H1 (cell line): ENCODE measurements around the gene IL36RN.

Experiments
- ASH2L ChIP-seq: fragments of 200-600, 300-600 bp; sonication (generic); IDR thresholded peaks from one replicate; pipeline ENCODE4 v1.7.1; 2017; ENCODE audit warnings: low read length
- BACH1 ChIP-seq: IDR thresholded peaks from 2 replicates; pipeline ENCODE4 v1.6.1; 2012; ENCODE audit warnings: low read length, improper control_type of control experiment
- CHD2 ChIP-seq: IDR thresholded peaks from 2 replicates; pipeline ENCODE4 v1.6.1; 2012; ENCODE audit warnings: low read length, improper control_type of control experiment
- EP300 ChIP-seq, 2 experiments: IDR thresholded peaks; 1 replicate in 1 of 2; 2 replicates in 1 of 2; pipeline ENCODE4 v1.6.1; 2011 to 2012; ENCODE audit warnings: low read depth in 2 of 2, low read length in 2 of 2, mild to moderate bottlenecking in 2 of 2, borderline replicate concordance in 1 of 2, inconsistent platforms in 1 of 2, moderate library complexity in 1 of 2
- HDAC2 ChIP-seq, 2 experiments: fragments of 300-600 bp in 1 of 2; sonication (generic) in 1 of 2; IDR thresholded peaks; 2 replicates each; pipeline ENCODE4 v1.6.1; 2011 to 2012; ENCODE audit warnings: low read depth in 2 of 2, low read length in 2 of 2, mild to moderate bottlenecking in 2 of 2, moderate library complexity in 2 of 2, borderline replicate concordance in 1 of 2, inconsistent platforms in 1 of 2
- KDM5A ChIP-seq: fragments of 200-600 bp; IDR thresholded peaks from 2 replicates; pipeline ENCODE4 v1.7.1; 2012; ENCODE audit warnings: mild to moderate bottlenecking, low read length, inconsistent platforms, mixed read lengths
- MAFK ChIP-seq: IDR thresholded peaks from 2 replicates; pipeline ENCODE4 v1.6.1; 2012; ENCODE audit warnings: low read depth, mild to moderate bottlenecking, improper control_type of control experiment, low read length
- POLR2A ChIP-seq, 2 experiments: IDR thresholded peaks; 1 replicate in 1 of 2; 2 replicates in 1 of 2; pipeline ENCODE4 v1.6.1; 2011; ENCODE audit warnings: low read depth in 2 of 2, low read length in 2 of 2, mild to moderate bottlenecking in 2 of 2; ENCODE audit errors: control extremely low read depth in 1 of 2
- POLR2AphosphoS5 ChIP-seq: IDR thresholded peaks from 2 replicates; pipeline ENCODE4 v1.6.1; 2011; ENCODE audit warnings: low read depth, low read length
- SIX5 ChIP-seq: IDR thresholded peaks from 2 replicates; pipeline ENCODE4 v1.6.1; 2011; ENCODE audit warnings: mild to moderate bottlenecking, low read depth, low read length
- SUZ12 ChIP-seq: fragments of 200-600 bp; sonication (generic); IDR thresholded peaks from 2 replicates; pipeline ENCODE4 v1.6.1; 2012; ENCODE audit warnings: mild to moderate bottlenecking, inconsistent platforms, low read length, moderate library complexity, mixed read lengths
- USF2 ChIP-seq: IDR thresholded peaks from 2 replicates; pipeline ENCODE4 v1.6.1; 2011; ENCODE audit warnings: low read length, improper control_type of control experiment
- TF ChIP-seq, protein P1 (sequence below), 3 experiments: IDR thresholded peaks; 1 replicate in 2 of 3; 2 replicates in 1 of 3; pipeline versions ENCODE4 v1.5.1 to v1.6.1; 2011; ENCODE audit warnings: low read length in 3 of 3, mild to moderate bottlenecking in 3 of 3, inconsistent platforms in 2 of 3, low read depth in 1 of 3, moderate library complexity in 1 of 3; ENCODE audit not compliant: insufficient read depth in 1 of 3; ENCODE audit errors: control extremely low read depth in 1 of 3

- TF ChIP-seq, protein P1, sequence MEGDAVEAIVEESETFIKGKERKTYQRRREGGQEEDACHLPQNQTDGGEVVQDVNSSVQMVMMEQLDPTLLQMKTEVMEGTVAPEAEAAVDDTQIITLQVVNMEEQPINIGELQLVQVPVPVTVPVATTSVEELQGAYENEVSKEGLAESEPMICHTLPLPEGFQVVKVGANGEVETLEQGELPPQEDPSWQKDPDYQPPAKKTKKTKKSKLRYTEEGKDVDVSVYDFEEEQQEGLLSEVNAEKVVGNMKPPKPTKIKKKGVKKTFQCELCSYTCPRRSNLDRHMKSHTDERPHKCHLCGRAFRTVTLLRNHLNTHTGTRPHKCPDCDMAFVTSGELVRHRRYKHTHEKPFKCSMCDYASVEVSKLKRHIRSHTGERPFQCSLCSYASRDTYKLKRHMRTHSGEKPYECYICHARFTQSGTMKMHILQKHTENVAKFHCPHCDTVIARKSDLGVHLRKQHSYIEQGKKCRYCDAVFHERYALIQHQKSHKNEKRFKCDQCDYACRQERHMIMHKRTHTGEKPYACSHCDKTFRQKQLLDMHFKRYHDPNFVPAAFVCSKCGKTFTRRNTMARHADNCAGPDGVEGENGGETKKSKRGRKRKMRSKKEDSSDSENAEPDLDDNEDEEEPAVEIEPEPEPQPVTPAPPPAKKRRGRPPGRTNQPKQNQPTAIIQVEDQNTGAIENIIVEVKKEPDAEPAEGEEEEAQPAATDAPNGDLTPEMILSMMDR (IDR thresholded peaks at IDR 0.05; ENCODE audit: control extremely low read depth in 1 of 3, insufficient read depth in 1 of 3, low read depth in 1 of 3, low read length in 3 of 3) = no peak
- no peak for TF ChIP-seq USF2
- no peak for TF ChIP-seq BACH1
- TF ChIP-seq CHD2 = no peak
- no peak for TF ChIP-seq SIX5
- TF ChIP-seq POLR2AphosphoS5 = no peak
- no peak for TF ChIP-seq POLR2A (IDR thresholded peaks at IDR 0.05; ENCODE audit: control extremely low read depth in 1 of 2, low read depth in 2 of 2, low read length in 2 of 2)
- no peak for TF ChIP-seq SUZ12
- TF ChIP-seq MAFK = no peak
- TF ChIP-seq EP300 (IDR thresholded peaks at IDR 0.05; ENCODE audit: borderline replicate concordance in 1 of 2, low read depth in 2 of 2, low read length in 2 of 2) = no peak
- TF ChIP-seq HDAC2 (IDR thresholded peaks at IDR 0.05; ENCODE audit: borderline replicate concordance in 1 of 2, low read depth in 2 of 2, low read length in 2 of 2) = no peak
- TF ChIP-seq KDM5A = no peak
- TF ChIP-seq ASH2L = no peak
These were observed 34.0 kb downstream of the IL36RN start for GRCh38 chr2:113092864-113093612.
